ENCODE data around the gene UPK1A. TPM values are rescaled to one million over a fixed set of nuclear protein-coding genes. Genes with fewer than 3 reads are reported as not detected.
"Not testable (repeated sequence)": the region's sequence is repeated elsewhere in the genome, so short reads cannot be mapped to it uniquely, and the experiment has no call there.

The UPK1A gene
- total RNA-seq, 1 donor from 2014 or later: not detected

DNA sequence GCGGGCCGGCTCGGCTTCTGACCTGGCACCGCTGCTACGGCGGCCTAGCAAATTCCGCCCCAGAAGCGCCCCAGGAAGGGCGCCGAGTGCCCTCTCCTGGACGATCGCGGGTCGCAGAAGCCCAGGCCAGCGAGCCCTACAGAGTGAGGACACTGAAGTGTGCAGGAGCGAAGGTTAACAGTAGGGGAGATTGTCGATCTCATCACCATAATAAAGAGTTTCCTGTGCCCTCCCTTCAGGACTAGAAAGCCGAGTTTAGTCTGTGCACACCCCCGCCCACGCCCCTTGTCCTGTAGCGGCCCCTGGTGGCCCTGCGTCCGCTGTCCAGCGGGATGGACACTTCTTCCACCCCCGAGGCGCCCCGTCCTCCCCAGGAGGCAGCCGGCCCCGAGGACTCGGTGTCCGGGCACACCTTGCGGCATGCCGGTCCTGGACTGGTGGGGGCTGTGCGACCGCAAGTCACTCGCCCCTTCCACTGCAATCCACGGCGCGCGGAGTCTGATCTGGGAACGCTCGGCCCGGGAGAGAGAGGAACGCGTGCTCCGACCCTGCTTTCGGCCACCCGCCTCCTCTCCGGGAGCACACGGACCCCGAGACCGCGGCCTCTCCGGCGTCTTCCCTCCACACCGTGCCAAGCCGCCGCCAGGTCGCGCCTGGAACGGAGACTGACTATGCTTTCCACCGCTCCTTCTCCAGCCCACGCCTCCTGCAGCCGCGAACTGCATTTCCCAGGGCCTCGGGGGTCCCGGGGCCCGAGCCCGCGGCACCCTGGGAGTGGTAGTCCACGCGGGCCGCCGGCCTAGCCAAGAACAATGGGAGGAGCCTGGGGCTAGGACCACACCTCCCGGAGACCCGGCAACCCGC is 50.7 kb downstream of the UPK1A start:
- peak; percentile 95 to 97 for DNase-seq (ENCODE audit: low read depth in 2 of 2)

DNA sequence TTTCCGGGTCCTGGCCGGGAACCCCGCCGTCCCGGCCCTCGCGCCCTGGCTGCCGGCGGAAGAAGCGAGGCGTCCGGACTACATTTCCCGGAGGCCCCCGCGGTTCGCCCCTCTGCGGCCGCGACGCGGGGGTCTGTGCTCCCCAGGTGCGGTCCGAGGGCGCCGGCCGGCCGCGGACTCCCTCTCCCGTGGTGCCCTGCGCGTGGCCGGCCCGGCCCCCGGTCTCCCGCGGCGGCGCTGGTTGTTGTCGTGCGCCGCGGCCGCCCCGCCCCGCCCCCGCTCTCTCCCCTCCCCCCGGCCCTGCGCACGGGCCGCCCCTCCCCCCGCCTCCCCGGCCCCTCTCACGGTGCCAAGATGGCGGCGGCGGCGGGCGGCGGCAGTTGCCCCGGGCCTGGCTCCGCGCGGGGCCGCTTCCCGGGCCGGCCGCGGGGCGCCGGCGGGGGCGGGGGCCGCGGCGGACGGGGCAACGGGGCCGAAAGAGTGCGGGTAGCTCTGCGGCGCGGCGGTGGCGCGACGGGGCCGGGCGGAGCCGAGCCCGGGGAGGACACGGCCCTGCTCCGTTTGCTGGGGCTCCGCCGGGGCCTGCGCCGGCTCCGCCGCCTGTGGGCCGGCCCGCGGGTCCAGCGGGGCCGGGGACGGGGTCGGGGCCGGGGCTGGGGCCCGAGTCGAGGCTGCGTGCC is 51.5 kb downstream of the UPK1A start, which contains the start of gene KMT2B:
Gene KMT2B, plus strand, starts transcription at position 339 of the 680 bp plus-strand sequence. Its CDS starts 16 bp downstream, at position 355.
- DNase-seq (ENCODE audit: low read depth in 2 of 2): no peak

DNA sequence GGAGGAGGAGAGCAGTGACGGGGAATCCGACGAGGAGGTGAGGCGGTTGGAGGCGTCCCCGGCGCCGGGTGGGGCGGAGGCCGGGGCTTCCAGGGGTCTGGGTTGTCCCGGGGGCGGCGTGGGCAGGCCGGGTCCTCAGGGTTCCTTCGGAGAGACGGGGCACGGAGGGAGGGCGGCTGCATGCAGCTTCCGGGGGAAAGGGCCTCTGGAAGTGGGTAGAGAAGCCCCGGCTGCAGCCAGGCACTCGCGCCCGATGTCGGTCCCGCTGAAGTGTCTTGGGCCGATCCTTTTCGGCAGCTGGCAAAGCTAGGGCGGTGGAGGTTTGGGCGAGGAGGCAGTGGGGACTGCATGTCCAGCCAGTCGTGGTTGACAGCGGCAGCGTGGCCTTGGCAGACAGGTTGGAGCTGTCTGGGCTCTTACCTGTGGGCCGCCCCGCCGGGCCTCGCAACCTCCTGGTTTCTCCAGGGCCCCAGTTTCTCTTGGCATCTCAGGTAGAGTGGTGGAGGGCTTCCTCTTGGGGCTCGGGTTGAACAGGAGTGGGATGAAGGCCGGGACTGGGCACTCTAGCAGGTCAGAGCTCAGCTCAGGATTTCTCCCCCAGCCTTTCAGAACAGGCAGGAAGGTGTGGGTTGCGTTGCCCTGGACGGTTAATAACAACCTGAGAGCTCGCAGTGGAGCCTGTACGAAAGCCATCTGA is 52.2 kb downstream of the UPK1A start:
- DNase-seq (ENCODE audit: low read depth in 2 of 2): peak; percentile 29 to 34

DNA sequence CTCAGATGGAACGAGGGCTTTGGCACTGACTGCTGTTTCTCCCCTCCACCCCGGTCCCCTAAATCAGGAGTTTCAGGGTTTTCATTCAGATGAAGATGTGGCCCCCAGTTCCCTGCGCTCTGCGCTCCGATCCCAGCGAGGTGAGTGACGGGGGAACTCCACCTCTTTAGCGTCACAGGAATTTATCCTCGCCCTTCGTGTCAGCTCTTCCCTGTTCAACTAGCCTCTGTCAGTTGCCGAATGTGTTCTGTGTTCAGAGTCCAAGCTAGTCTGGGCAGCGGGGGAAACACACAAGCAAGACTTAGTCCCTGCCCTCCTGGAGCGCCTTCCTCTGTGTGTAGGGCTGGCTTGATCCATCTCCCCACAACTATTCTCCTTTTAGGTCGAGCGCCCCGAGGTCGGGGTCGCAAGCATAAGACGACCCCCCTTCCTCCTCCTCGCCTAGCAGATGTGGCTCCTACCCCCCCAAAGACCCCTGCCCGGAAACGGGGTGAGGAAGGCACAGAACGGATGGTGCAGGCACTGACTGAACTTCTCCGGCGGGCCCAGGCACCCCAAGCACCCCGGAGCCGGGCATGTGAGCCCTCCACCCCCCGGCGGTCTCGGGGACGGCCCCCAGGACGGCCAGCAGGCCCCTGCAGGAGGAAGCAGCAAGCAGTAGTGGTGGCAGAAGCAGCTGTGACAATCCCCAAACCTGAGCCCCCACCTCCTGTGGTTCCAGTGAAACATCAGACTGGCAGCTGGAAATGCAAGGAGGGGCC is 53.3 kb downstream of the UPK1A start:
- no peak for DNase-seq (ENCODE audit: low read depth in 2 of 2)

DNA sequence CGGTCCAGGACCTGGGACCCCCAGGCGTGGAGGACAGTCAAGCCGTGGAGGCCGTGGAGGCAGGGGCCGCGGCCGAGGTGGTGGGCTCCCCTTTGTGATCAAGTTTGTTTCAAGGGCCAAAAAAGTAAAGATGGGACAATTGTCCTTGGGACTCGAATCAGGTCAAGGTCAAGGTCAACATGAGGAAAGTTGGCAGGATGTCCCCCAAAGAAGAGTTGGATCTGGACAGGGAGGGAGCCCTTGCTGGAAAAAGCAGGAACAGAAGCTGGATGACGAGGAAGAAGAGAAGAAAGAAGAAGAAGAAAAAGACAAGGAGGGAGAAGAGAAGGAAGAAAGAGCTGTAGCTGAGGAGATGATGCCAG is 53.8 kb downstream of the UPK1A start:
- DNase-seq (ENCODE audit: low read depth in 2 of 2): no peak

DNA sequence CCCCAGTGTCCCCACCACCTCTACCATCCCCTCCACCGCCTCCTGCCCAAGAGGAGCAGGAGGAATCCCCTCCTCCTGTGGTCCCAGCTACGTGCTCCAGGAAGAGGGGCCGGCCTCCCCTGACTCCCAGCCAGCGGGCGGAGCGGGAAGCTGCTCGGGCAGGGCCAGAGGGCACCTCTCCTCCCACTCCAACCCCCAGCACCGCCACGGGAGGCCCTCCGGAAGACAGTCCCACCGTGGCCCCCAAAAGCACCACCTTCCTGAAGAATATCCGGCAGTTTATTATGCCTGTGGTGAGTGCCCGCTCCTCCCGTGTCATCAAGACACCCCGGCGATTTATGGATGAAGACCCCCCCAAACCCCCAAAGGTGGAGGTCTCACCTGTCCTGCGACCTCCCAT is 54.3 kb downstream of the UPK1A start:
- DNase-seq (ENCODE audit: low read depth in 2 of 2): no peak

DNA sequence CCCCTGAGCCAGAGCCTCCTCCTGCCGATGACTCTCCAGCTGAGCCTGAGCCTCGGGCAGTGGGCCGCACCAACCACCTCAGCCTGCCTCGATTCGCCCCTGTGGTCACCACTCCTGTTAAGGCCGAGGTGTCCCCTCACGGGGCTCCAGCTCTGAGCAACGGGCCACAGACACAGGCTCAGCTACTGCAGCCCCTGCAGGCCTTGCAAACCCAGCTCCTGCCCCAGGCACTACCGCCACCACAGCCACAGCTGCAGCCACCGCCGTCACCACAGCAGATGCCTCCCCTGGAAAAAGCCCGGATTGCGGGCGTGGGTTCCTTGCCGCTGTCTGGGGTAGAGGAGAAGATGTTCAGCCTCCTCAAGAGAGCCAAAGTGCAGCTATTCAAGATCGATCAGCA is 55.1 kb downstream of the UPK1A start:
- no peak for DNase-seq (ENCODE audit: low read depth in 2 of 2)

DNA sequence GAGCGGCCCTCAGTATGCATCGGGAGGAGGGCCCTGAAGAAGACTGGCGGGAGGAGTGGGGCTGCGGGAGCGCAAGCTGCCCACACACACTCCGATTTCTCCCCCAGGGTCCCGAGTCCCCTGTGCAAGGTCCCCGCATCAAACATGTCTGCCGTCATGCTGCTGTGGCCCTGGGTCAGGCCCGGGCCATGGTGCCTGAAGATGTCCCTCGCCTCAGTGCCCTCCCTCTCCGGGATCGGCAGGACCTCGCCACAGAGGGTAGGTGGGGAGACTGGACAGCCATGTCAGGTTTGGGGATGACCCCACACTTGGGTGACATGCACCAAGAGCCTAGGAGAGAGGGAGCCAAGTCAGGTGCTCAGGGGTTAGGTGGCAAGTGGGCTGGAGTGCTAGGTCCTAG is 56.1 kb downstream of the UPK1A start:
- DNase-seq (ENCODE audit: low read depth in 2 of 2): no peak

DNA sequence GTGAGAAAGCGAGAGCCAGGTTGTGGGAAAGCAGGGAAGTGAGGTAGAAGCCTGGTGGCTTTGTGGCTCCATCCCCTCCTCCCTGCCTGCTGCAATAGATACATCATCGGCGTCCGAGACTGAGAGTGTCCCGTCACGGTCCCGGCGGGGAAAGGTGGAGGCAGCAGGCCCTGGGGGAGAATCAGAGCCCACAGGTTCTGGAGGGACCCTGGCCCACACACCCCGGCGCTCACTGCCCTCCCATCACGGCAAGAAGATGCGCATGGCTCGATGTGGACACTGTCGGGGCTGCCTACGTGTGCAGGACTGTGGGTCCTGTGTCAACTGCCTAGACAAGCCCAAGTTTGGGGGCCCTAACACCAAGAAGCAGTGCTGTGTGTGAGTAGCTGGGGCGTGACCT is 56.6 kb downstream of the UPK1A start:
- no peak for DNase-seq (ENCODE audit: low read depth in 2 of 2)

DNA sequence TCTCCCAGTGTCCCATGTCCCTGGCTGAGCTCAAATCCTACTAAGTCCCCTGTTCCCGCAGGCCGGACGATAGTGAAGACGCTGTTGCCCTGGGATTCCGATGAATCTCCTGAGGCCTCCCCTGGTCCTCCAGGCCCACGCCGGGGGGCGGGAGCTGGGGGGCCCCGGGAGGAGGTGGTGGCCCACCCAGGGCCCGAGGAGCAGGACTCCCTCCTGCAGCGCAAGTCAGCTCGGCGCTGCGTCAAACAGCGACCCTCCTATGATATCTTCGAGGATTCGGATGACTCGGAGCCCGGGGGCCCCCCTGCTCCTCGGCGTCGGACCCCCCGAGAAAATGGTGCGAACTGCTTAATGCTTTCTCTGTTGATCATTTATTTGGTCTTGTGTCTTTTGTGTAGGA is 57.4 kb downstream of the UPK1A start:
- DNase-seq (ENCODE audit: low read depth in 2 of 2): no peak

DNA sequence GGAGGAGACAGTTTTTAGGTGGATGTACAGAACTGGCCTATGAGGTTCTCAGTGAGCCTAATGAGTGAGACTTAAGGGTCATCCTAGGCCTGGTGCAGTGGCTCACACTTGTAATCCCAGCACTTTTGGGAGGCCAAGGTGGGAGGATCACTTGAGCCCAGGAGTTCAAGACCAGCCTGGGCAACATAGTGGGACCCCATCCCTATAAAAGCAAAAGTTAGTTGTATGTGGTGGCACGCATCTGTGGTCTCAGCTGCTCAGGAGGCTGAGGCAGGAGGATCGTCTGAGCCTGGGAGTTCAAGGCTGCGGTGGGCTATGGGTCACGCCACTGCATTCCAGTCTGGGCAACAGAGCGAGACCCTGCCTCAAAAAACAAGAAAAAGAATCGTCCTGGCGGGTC is 57.8 kb downstream of the UPK1A start:
- DNase-seq (ENCODE audit: low read depth in 2 of 2): not testable (repeated sequence)

DNA sequence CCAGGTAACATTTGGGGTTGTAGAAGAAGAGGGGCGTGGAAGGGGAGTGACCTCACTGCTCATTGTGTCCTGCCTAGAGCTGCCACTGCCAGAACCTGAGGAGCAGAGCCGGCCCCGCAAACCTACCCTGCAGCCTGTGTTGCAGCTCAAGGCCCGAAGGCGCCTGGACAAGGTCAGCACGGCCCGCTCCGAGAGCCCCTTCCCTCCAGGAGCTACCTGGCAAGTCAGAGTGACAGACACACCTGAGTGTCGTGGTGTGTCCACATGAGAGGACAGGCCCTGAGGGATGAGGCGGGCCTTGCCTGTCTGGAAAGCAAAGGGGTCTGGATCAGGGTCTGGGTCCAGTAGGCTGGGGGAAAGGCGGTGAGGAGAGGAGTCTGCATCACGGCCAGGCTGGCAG is 58.2 kb downstream of the UPK1A start:
- no peak for DNase-seq (ENCODE audit: low read depth in 2 of 2)

DNA sequence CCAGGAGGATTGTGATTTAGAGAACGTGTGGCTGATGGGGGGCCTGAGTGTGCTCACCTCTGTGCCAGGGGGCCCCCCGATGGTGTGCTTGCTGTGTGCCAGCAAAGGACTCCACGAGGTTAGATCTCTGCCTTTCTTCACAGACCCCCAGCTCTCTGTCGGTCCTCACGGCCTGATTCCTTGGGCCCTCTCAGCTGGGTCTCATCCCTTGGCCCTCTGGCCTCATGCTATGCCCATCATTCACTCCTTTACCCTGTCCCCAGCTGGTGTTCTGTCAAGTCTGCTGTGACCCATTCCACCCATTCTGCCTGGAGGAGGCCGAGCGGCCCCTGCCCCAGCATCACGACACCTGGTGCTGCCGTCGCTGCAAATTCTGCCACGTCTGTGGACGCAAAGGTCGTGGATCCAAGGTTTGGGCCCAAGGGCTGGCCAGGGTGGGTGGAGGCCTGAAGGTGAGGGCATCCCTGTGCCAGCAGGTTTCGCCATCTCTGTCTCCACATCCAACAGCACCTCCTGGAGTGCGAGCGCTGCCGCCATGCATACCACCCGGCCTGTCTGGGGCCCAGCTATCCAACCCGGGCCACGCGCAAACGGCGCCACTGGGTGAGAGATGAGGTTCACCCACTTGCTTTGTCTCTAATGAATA is 59.0 kb downstream of the UPK1A start:
- no peak for DNase-seq (ENCODE audit: low read depth in 2 of 2)

DNA sequence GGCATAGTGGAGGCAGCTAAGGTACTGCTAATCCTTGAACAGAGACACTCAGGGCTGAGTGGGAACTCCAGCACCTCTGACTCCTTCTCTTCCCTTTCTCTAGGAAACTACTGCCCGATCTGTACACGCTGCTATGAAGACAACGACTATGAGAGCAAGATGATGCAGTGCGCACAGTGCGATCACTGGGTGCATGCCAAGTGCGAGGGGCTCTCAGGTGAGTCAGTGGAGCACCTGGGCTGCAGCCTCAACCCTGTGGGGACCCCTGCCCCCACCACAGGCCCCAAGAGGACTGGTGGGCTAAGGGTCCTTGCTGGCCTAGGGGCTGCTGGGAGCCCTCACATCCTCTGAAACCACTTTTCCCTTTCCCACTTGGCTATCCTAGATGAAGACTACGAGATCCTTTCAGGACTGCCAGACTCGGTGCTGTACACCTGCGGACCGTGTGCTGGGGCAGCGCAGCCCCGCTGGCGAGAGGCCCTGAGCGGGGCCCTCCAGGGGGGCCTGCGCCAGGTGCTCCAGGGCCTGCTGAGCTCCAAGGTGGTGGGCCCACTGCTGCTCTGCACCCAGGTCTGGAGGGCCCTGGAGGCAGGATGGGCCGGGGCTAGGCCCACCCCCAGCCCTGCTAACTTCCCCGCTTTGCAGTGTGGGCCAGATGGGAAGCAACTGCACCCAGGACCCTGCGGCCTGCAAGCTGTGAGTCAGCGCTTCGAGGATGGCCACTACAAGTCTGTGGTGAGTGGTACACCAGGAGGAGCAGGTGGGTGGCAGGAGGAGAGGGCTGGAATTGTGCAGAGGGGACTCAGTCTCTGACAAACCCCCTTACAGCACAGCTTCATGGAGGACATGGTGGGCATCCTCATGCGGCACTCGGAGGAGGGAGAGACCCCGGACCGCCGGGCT is 61.0 kb downstream of the UPK1A start:
- DNase-seq (ENCODE audit: low read depth in 2 of 2): no peak

Other genes starting within 250 kb of the UPK1A start
- not detected in 2 replicates for gene FFAR2, start 218.3 kb upstream of the UPK1A start, total RNA-seq
- gene KRTDAP, start 176.1 kb upstream of the UPK1A start, total RNA-seq: not detected in 2 replicates
- gene DMKN, start 152.9 kb upstream of the UPK1A start, total RNA-seq: not detected in 2 replicates
- not detected in 2 replicates for gene SBSN, start 138.2 kb upstream of the UPK1A start, total RNA-seq
- gene GAPDHS, start 133.1 kb upstream of the UPK1A start, total RNA-seq: not detected in 2 replicates
- 51.4 and 75.2 TPM in 2 replicates for gene TMEM147, start 120.9 kb upstream of the UPK1A start, total RNA-seq
- gene ATP4A, start 102.9 kb upstream of the UPK1A start, total RNA-seq: not detected in 2 replicates
- not detected in 2 replicates for gene PMIS2, start 80.3 kb upstream of the UPK1A start, total RNA-seq
- gene HAUS5, start 53.8 kb upstream of the UPK1A start, total RNA-seq: 3.4 and 3.9 TPM in 2 replicates
- gene RBM42, start 37.5 kb upstream of the UPK1A start, total RNA-seq: 22.2 and 25.6 TPM in 2 replicates
- 0.20 and 0.44 TPM in 2 replicates for gene ETV2, start 24.8 kb upstream of the UPK1A start, total RNA-seq
- 287 and 398 TPM in 2 replicates for gene COX6B1, start 18.2 kb upstream of the UPK1A start, total RNA-seq
- not detected in 2 replicates for gene ZBTB32, start 38.0 kb downstream of the UPK1A start, total RNA-seq
- gene KMT2B, start 51.5 kb downstream of the UPK1A start, total RNA-seq: 3.1 and 4.0 TPM in 2 replicates
- gene IGFLR1, start 75.9 kb downstream of the UPK1A start, total RNA-seq: 0.20 and 1.1 TPM in 2 replicates
- gene U2AF1L4, start 78.9 kb downstream of the UPK1A start, total RNA-seq: 1.1 and 4.0 TPM in 2 replicates
- 16.5 and 16.6 TPM in 2 replicates for gene PSENEN, start 79.1 kb downstream of the UPK1A start, total RNA-seq
- 2.4 and 5.0 TPM in 2 replicates for gene LIN37, start 82.1 kb downstream of the UPK1A start, total RNA-seq
- 0.20 and 0.22 TPM in 2 replicates for gene HSPB6, start 90.5 kb downstream of the UPK1A start, total RNA-seq
- 1.3 and 1.4 TPM in 2 replicates for gene PROSER3, start 91.7 kb downstream of the UPK1A start, total RNA-seq
- 0.44 and 1.2 TPM in 2 replicates for gene ARHGAP33, start 109.0 kb downstream of the UPK1A start, total RNA-seq
- not detected in 2 replicates for gene PRODH2, start 146.3 kb downstream of the UPK1A start, total RNA-seq
- not detected in 2 replicates for gene NPHS1, start 186.0 kb downstream of the UPK1A start, total RNA-seq
- not detected in 2 replicates for gene KIRREL2, start 190.4 kb downstream of the UPK1A start, total RNA-seq
- 1.2 and 2.2 TPM in 2 replicates for gene APLP1, start 202.1 kb downstream of the UPK1A start, total RNA-seq
- gene NFKBID, start 234.0 kb downstream of the UPK1A start, total RNA-seq: 1.3 and 3.8 TPM in 2 replicates
- gene HCST, start 236.0 kb downstream of the UPK1A start, total RNA-seq: 0.22 and 0.40 TPM in 2 replicates
- not detected in 2 replicates for gene TYROBP, start 241.8 kb downstream of the UPK1A start, total RNA-seq

Measured in lung microvascular endothelial cell (primary cell).